SK-MEL-5 (cell line): ENCODE results near the gene OR5B17. TPM values are rescaled to one million over a fixed set of nuclear protein-coding genes. Genes with fewer than 3 reads are reported as not detected.
"Not testable (repeated sequence)": the region's sequence is repeated elsewhere in the genome, so short reads cannot be mapped to it uniquely, and the experiment has no call there.

Experiments
- DNase-seq: peaks from one replicate; pipeline ENCODE4 v3.0.0-alpha.2; 2016; ENCODE audit warnings: low read depth, low spot score
- in situ Hi-C: cut with HindIII; loops from 2 replicates; pipeline ENCODE4 v1.10.0; 2016; ENCODE audit warnings: low sequenced_read_pairs, high pct_unique_total_duplicates, low pct_unique_long_range_greater_than_20kb
- polyA plus RNA-seq, 2 experiments: library from polyadenylated mRNA; depleted of rRNA; stranded (reverse); fragments of >200 nt; gene quantifications; 2 replicates each; pipeline ENCODE4 v1.2.3, GENCODE V29; 2015
- total RNA-seq: library from RNA; depleted of rRNA; stranded (reverse); fragments of >200 nt; shearing (Covaris generic); gene quantifications from 2 replicates; pipeline ENCODE4 v1.2.3, GENCODE V29; 2014; rRNA removed

The OR5B17 gene
- total RNA-seq, result not detected in 2 replicates
- not detected in 2 replicates for polyA plus RNA-seq (2015; cell fraction: cytosol; rRNA removed)
- not detected in 2 replicates for polyA plus RNA-seq (2015; cell fraction: nucleus; rRNA removed)

DNA sequence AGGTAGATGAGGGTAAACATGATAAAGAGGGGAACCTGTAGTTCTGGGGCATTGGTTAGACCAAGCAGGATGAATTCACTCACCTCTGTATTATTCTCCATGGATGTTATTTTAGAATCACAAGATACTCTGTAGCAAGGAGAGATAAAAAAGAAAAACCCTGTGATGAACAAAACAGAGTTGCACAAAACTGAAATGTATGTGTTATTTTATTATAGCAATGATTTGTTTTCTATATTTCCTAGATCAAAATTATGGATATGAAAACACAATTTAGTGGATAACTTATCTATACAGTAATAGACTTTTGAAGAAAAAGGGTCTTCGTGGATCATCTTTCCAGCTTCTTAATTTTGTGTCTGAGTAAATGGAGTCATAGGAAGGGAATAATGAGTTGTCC lies at the start of gene OR5B17:
TSS of gene OR5B17 (minus strand) at position 101 of the 400 bp plus-strand sequence. CDS start at position 101, 0 bp downstream.
- in situ Hi-C loops, result no loop called here
- DNase-seq, result no peak

DNA sequence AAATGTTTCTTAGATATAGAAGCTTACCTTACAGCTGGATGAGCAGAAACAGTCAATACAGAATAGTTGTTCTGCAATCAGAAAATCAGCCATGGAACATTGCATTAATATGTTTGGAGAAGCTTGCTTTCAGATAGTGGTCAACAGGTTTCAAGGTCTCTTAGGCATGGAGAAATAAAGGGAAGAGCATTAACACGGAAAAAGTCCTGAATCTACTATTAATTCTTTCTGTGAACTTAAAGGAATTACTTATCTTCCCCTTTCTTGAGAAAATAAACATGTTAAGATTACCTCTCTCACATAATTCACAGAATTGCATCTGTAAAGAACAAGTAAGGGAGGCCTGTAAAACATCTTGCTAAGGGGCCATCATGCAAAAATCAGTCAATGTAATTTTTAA lies 47.9 kb upstream of the OR5B17 start, which contains the start of gene OR5B3:
TSS of gene OR5B3 (minus strand) at position 101 of the 400 bp plus-strand sequence. CDS start 3,465 bp downstream, outside the sequence.
- no peak for DNase-seq
- in situ Hi-C loops, result no loop called here

DNA sequence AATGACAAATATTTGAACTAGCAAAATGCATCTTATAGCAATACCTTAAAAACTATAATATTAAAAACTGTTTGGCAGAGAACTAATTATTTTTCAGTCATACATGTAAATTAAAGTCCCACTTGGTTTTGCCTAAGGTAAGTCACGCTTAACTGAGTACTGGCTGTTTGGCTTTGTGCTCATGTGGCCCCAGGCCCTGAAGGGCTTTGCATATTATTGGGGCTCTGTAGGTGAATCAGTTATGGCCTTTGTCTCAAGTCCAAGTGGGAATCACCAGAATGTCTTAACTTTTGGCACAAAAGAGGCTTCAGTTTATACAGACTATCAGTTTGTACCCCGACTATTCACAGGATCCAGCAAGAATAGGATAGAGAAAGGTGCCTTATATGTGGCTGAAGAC lies 40.8 kb upstream of the OR5B17 start:
- in situ Hi-C loops, DNase-seq: not testable (repeated sequence)

DNA sequence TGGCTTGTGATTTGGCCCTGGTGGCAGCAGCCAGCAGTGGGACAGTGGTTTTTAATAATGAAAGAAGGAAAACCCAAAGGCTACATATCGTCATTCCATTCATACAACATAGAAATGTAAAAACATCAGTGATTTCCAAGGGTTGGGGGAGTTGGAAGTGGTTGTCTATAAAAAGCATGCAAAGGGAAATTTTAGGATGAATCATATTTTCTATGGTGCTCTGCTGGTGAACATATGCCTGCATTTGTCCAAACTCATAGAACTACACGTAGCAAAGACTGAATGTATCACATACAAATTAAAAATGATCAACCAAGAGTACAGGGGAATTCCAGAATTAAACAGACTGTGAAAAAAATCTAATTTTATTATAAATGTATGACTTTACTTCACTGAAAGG lies 36.7 kb upstream of the OR5B17 start:
- DNase-seq, result no peak
- in situ Hi-C loops, result no loop called here

DNA sequence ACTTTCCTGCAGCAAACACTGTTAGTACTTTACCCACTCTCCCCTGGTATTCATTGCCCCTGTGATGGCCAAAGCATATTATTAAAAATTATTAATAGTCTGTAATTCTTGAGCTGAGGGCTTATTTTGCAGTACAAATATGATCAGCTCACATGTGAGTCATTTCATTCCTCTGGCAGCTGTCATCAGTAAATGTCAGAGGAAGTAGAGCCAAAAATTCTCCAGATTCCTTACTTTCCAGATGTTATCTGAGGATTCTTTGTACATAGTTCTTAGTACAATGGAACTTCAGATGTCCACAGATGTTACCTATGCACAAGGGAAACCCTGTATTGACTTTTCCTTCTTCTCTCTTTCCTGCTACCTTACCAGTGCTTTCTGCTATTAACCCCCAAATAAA lies 35.3 kb upstream of the OR5B17 start:
- DNase-seq, result peak; percentile 1
- in situ Hi-C loops, result no loop called here

DNA sequence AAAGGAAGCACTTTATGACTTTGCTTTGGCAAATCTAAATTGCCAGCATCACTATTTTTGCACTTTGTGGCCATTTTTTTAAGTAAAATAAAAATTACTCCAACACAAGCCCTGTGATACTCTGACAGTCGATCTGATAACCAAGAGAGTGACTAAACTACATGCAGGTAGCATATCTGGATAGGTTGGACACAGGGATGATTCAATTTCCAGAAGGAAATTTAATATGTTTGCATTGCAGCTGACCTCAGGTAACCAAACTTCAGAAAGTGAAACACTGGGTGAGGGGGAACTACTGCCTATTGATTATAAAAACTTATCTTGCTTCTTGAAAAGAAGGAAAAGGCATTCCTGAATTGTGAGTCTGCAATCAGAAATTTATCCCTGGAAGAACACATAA lies 33.9 kb upstream of the OR5B17 start:
- no peak for DNase-seq
- in situ Hi-C loops, result no loop called here

DNA sequence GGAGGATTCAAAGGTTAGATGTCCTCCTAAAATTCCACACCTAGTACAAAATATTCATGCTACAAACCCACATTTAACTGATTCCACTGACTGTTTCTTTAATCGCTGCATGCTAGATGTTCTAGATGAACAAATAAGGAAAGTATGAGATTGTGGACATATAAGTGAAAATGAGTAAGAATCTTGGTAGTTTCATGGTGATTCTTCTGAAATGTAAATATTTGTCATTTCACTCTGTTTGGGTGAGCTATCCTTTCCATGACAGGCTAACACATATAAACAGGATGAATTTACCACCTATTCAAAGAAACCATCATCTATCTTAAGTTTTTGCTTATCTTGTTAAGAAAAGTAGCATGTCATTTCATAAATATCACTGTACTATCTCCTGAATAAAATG lies 33.0 kb upstream of the OR5B17 start:
- in situ Hi-C loops, result no loop called here
- no peak for DNase-seq

DNA sequence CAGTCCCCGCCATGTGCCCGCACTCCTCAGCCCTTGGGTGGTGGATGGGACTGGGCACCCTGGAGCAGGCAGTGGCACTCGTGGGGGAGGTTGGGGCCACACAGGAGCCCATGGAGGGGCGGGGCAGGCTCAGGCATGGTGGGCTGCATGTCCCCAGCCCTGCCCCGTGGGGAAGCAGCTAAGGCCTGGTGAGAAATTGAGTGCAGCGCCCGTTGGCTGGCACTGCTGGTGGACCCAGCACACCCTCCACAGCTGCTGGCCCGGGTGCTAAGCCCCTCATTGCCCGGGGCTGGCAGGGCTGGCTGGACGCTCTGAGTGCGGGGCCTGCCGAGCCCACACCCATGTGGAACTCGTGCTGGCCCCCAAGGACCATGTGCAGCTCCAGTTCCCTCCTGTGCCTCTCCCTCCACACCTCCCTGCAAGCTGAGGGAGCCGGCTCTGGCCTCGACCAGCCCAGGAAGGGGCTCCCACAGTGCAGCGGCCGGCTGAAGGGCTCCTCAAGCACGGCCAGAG lies 31.7 kb upstream of the OR5B17 start:
- DNase-seq, result no peak
- in situ Hi-C loops, result no loop called here

DNA sequence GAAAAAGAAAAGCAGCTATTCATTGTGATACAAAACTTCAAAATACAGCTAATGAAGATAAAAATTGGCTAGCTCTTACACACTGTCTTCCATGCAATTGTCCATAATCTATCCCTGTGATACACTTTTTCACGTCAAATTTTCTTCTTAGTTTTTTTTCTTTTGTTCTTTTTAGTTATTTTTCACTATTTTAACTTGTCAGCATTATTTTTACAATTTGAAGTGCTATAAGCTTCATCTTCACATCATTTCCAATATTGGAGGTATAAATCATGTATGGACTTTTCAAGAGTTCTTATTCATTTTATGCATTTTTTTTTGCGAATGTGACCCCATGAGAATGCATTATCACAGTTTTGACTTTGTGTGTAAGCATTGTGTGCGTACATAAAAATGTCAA lies 4.1 kb downstream of the OR5B17 start:
- DNase-seq, result no peak
- in situ Hi-C loops, result no loop called here

DNA sequence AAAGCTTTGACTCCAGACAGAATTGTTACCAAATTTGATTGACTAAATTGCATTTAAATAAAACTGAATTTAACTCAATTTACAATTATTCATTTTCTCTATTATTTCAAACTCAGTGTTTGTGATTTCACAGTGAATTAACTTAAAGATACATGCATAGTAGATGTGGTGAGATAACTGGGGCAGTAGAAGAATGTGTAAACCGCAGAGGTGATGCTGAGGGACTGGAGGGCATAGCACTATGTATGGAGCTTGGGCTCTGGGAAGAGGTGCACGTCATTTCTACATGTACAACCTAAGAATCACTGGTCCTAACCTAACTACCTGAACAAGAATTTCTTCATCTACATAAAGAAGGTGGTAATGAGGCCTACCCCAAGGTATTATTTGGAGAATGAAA lies 13.7 kb downstream of the OR5B17 start:
- DNase-seq, result no peak
- in situ Hi-C loops, result no loop called here

DNA sequence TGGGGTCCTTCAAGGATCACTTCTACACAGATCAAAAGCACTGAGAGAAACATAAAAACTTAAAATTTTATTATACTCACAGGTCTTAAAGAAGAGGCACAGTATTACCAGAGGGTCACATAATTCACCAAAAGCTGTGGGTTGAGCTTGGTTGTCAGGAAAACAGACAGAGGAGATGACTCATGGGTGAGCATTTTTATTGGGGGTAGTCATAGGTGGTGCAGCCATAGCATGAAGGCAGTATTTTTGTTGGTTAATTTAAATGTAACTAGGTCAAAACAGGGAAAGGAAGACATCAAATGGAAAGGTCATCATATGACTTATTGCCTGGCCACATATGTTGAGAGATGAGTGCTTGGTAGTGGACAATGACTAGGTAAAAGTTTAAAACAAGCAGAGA lies 24.2 kb downstream of the OR5B17 start:
- in situ Hi-C loops, result no loop called here
- no peak for DNase-seq

DNA sequence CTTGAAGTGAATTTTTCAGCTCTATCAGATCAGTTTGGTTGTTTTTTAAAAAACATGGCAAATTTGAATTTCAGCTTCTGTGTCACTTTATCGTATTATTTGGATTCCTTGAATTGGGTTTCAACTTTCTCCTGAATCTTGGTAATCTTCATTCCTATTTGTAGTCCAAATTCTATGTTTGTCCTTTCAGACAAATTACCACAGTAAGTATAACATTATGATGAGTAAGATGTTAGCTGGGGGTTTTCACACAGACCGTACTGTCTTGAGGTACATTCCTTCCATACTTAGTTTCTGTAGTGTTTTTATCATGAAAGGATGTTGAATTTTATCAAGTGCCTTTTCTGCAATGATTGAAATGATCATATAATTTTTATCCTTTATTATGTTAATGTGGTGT lies 28.0 kb downstream of the OR5B17 start:
- in situ Hi-C loops, result no loop called here
- no peak for DNase-seq

DNA sequence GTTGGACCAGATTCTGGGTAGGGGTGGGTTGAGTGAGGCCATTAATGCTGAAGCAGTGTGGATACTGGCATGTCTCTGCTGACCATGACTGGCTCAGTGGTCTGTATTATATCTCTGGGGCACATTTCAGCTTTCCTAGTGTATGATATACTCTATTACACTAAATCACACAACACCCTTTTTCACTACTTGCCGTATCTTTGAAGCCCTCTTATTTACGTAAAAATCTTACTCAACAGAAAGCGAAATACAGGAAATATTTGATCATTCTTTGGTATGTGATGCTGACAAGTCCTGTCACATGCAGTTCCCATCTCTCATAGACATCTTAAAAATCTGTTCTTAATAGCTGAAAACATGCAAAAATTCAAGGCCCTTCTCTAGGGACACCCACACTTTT lies 40.3 kb downstream of the OR5B17 start:
- no peak for DNase-seq
- in situ Hi-C loops, result no loop called here

DNA sequence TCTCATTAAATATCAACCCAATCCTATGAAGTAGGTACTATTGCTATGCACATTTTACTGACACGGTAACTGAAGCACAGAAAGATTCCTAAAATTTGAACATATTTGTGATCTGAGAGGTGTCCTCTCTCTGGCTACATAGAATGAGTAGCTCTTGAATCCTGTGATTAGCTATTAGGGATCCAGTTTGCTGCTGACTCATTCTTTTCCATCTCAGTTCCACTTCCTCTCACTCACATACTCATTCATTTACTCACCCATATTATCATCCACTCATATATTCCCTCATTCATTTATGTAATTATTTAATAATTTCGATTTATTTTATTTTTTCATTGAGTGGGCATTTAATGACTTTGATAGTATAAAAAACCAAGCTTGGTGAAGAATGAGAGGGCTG lies 42.7 kb downstream of the OR5B17 start:
- in situ Hi-C loops, result no loop called here
- no peak for DNase-seq

Other genes with a start within 250 kb of the OR5B17 start
- not detected in 2 replicates for gene OR9I1, start 233.5 kb downstream of the OR5B17 start, total RNA-seq
- gene OR9Q2, start 170.0 kb downstream of the OR5B17 start, total RNA-seq, result not detected in 2 replicates
- not detected in 2 replicates for gene OR1S2, start 154.9 kb downstream of the OR5B17 start, total RNA-seq
- gene OR1S1, start 146.3 kb downstream of the OR5B17 start, total RNA-seq, result not detected in 2 replicates
- gene OR10Q1, start 130.2 kb downstream of the OR5B17 start, total RNA-seq, result not detected in 2 replicates
- not detected in 2 replicates for gene OR10W1, start 90.8 kb downstream of the OR5B17 start, total RNA-seq
- gene OR5B3, start 47.8 kb upstream of the OR5B17 start, total RNA-seq, result not detected in 2 replicates
- gene OR5B2, start 69.1 kb upstream of the OR5B17 start, total RNA-seq, result not detected in 2 replicates
- gene OR5B12, start 83.2 kb upstream of the OR5B17 start, total RNA-seq, result not detected in 2 replicates
- gene OR5B21, start 149.0 kb upstream of the OR5B17 start, total RNA-seq, result not detected in 2 replicates
- gene LPXN, start 216.8 kb upstream of the OR5B17 start, total RNA-seq, result 10.3 and 11.4 TPM in 2 replicates
- 57.8 and 58.7 TPM in 2 replicates for gene ZFP91, start 220.0 kb upstream of the OR5B17 start, total RNA-seq